HepG2 (cell line): ENCODE results near the gene CADM2. TPM values are rescaled to one million over a fixed set of nuclear protein-coding genes. Genes with fewer than 3 reads are reported as not detected.

Experiments
- GMEB1 ChIP-seq: sonication (generic); formaldehyde crosslinking; IDR thresholded peaks from 2 replicates; pipeline ENCODE4 v1.5.1; 2020; ENCODE audit warnings: missing genetic modification reagents, mild to moderate bottlenecking, borderline replicate concordance
- HMGXB4 ChIP-seq, 2 experiments: sonication (generic) in 1 of 2; formaldehyde crosslinking in 1 of 2; IDR thresholded peaks; 2 replicates each; pipeline versions ENCODE4 v1.4.0 to v1.6.1; 2018 to 2020; ENCODE audit warnings: missing genetic modification reagents in 2 of 2, borderline replicate concordance in 1 of 2, low read depth in 1 of 2, mild to moderate bottlenecking in 1 of 2, missing biosample characterization in 1 of 2
- NFE2L2 ChIP-seq: fragments of 150-350 bp; IDR thresholded peaks from 2 replicates; pipeline ENCODE4 v1.6.1; 2014; ENCODE audit warnings: low read length
- ZBTB1 ChIP-seq: sonication (generic); formaldehyde crosslinking; IDR thresholded peaks from 2 replicates; pipeline ENCODE4 v1.4.0; 2020; ENCODE audit warnings: missing genetic modification reagents, borderline replicate concordance
- ZBTB40 ChIP-seq, 2 experiments: fragments of 450-650 bp in 1 of 2; sonication (generic) in 1 of 2; formaldehyde crosslinking in 1 of 2; IDR thresholded peaks; 2 replicates each; pipeline versions ENCODE4 v1.6.1 to v1.8.0; 2016 to 2022; ENCODE audit warnings: antibody characterized with exemption in 1 of 2, mild to moderate bottlenecking in 1 of 2, missing genetic modification reagents in 1 of 2
- ZHX1 ChIP-seq: sonication (generic); formaldehyde crosslinking; IDR thresholded peaks from 2 replicates; pipeline ENCODE4 v1.8.1; 2022; ENCODE audit warnings: low read depth, mild to moderate bottlenecking, missing genetic modification reagents
- ZMAT3 ChIP-seq: sonication (generic); formaldehyde crosslinking; conservative IDR thresholded peaks from 2 replicates; pipeline ENCODE4 v1.7.0; 2021; ENCODE audit warnings: missing genetic modification reagents
- ZNF274 ChIP-seq: sonication (generic); formaldehyde crosslinking; IDR thresholded peaks from 2 replicates; pipeline ENCODE4 v1.5.1; 2020; ENCODE audit warnings: mild to moderate bottlenecking, missing genetic modification reagents
- ZNF576 ChIP-seq: sonication (generic); formaldehyde crosslinking; IDR thresholded peaks from 2 replicates; pipeline ENCODE4 v1.4.0; 2020; ENCODE audit warnings: mild to moderate bottlenecking, missing genetic modification reagents
- ZNF746 ChIP-seq: sonication (generic); formaldehyde crosslinking; IDR thresholded peaks from 2 replicates; pipeline ENCODE4 v1.8.0; 2022; ENCODE audit warnings: mild to moderate bottlenecking, missing genetic modification reagents
- polyA plus RNA-seq, 8 experiments: library from polyadenylated mRNA; depleted of rRNA in 3 of 8; stranded (reverse) in 7 of 8; unstranded in 1 of 8; fragments of >200 nt; fragmentation: Illumina TruSeq in 4 of 8; extraction: Trizol in 4 of 8; gene quantifications; 2 replicates each; pipeline versions ENCODE4 v1.2.1 to v1.2.3, GENCODE V29; 2011 to 2016; ENCODE audit warnings: low read depth in 4 of 8, missing spikeins in 1 of 8, mixed read lengths in 1 of 8; ENCODE audit not compliant: insufficient read depth in 1 of 8
- total RNA-seq, 5 experiments: library from RNA; depleted of rRNA; stranded (reverse); fragments of >200 nt; fragmentation: Illumina TruSeq; extraction: Trizol; gene quantifications; 2 replicates each; pipeline ENCODE4 v1.2.3, GENCODE V29; 2016; ENCODE audit warnings: low read depth in 1 of 5

Gene CADM2
- total and polyA plus RNA-seq, 2 of the 13 experiments (the other 11 are each of a cell fraction or from before 2014, with no cell fraction given): not detected

- no peak for TF ChIP-seq ZHX1
- TF ChIP-seq ZBTB1 (CRISPR knock-in tag): no peak
- TF ChIP-seq NFE2L2: peak; percentile 64; the same call in 1 of the 2 replicates
- no peak for TF ChIP-seq ZMAT3 (CRISPR knock-in tag)
- TF ChIP-seq ZNF576 (CRISPR knock-in tag): no peak
- peak; percentile 33 for TF ChIP-seq ZBTB40 (IDR thresholded peaks at IDR 0.05)
- peak; percentile 66; the same call in 1 of the 2 replicates for TF ChIP-seq ZBTB40 (CRISPR knock-in tag; IDR thresholded peaks at IDR 0.05)
- no peak for TF ChIP-seq ZNF746 (CRISPR knock-in tag)
- no peak for TF ChIP-seq HMGXB4 (CRISPR knock-in tag; IDR thresholded peaks at IDR 0.05; ENCODE audit: borderline replicate concordance in 1 of 2, low read depth in 1 of 2)
- no peak for TF ChIP-seq GMEB1
- TF ChIP-seq ZNF274 (CRISPR knock-in tag): no peak
Measured at GRCh38 chr3:85007195-85008094, 48.7 kb downstream of the CADM2 start (continued).
